Occipital lobe (tissue), 2 donors: ENCODE data around the gene ZFYVE16. TPM values are rescaled to one million over a fixed set of nuclear protein-coding genes. Genes with fewer than 3 reads are reported as not detected.
"Not testable (repeated sequence)": the region's sequence is repeated elsewhere in the genome, so short reads cannot be mapped to it uniquely, and the experiment has no call there.

ENCODE experiments used
- DNase-seq: peaks from one replicate; lab custom pipeline; 2025; lab: John Stamatoyannopoulos, UW
- total RNA-seq: library from RNA; depleted of rRNA; stranded (reverse); fragments of >200 nt; gene quantifications from one replicate; pipeline ENCODE4 v1.2.3, GENCODE V29; 2014

ZFYVE16 gene
- total RNA-seq, 1 donor from 2014 or later, result 57.1 TPM

- DNase-seq, result no peak
Measured at GRCh38 chr5:80409367-80409966, 1.6 kb downstream of the ZFYVE16 start.

- no peak for DNase-seq
Measured at GRCh38 chr5:80411589-80412219, 3.8 kb downstream of the ZFYVE16 start.

GRCh38 chr5:80414113-80414512, 6.2 kb downstream of the ZFYVE16 start:
- no peak for DNase-seq

GRCh38 chr5:80417973-80418372, 10.1 kb downstream of the ZFYVE16 start:
- DNase-seq, result no peak

DNA sequence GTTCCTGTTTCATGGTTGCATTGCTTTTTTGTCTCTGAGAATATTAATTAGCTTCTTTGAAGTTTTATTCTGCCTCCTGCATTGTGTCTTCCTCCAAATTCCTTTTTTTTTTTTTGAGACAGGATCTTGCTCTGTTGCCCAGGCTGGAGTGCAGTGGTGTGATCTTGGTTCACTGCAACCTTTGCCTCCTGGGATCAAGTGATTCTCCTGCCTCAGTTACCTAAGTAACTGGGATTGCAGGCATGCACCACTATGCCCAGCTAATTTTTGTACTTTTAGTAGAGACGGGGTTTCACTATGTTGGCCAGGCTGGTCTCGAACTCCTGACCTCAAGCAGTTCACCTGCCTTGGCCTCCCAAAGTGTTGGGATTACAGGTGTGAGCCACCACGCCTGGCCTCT, 16.5 kb downstream of the ZFYVE16 start:
- not testable (repeated sequence) for DNase-seq

DNA sequence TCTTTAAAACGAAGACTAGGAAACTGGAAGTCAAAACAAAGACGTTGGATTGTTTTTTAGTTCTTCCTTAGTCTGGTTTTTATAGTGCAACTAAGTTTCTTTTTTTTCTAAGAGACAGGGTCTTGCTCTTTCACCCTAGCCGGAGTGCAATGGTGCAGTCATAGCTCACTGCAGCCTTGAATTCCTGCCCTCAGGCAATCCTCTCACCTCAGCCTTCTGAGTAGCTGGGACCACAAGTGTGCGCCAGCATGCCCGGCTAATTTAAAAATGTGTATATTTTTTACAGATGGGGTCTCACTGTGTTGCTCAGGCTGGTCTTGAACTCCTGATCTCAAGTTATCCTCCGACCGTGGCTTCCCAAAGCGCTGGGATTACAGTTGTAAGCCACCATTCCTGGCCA, 27.6 kb downstream of the ZFYVE16 start:
- DNase-seq, result no peak

DNA sequence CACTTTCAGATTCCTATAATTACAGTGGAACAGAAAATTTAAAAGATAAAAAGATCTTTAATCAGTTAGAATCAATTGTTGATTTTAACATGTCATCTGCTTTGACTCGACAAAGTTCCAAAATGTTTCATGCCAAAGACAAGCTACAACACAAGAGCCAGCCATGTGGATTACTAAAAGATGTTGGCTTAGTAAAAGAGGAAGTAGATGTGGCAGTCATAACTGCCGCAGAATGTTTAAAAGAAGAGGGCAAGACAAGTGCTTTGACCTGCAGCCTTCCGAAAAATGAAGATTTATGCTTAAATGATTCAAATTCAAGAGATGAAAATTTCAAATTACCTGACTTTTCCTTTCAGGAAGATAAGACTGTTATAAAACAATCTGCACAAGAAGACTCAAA, 29.5 kb downstream of the ZFYVE16 start:
- no peak for DNase-seq

- DNase-seq, result no peak
Measured at GRCh38 chr5:80438739-80439138, 30.9 kb downstream of the ZFYVE16 start.

GRCh38 chr5:80439213-80439612, 31.3 kb downstream of the ZFYVE16 start:
- no peak for DNase-seq

DNA sequence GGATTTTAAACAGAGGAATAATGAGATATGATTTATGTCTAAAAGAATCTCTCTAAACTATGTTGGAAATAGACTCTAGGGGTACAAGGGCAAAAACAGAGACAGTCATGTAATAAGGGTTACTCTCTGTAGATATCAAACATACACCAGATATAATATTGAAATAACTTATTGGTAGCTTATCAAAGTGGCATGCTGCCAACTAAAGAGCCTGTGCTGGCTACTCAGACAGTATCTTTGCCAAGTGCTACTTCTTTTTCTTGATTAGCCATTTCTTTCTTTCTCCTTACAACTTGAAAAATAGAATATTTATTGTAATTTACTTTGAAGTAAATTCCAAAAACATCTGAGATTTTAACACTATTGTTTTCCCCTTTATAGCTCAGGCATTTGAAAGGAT, 34.9 kb downstream of the ZFYVE16 start:
- DNase-seq, result no peak

GRCh38 chr5:80453366-80453765, 45.5 kb downstream of the ZFYVE16 start:
- no peak for DNase-seq

DNA sequence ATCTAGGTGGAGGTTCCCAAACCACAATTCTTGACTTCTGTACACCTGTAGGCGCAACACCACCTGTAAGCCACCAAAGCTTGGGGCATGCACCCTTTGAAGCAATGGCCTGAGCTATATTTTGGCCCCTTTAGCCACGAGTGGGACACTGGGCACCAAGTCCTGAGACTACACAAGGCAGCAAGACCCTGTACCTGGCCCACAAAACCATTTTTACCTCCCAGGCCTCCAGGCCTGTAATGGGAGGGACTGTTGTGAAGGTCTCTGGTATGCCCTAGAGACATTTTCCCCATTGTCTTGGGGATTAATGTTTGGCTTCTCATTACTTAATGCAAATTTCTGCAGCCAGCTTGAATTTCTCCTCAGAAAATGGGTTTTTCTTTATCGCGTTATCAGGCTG, 55.4 kb downstream of the ZFYVE16 start:
- DNase-seq, result no peak

- no peak for DNase-seq
Measured at GRCh38 chr5:80466669-80467485, 59.0 kb downstream of the ZFYVE16 start.

DNA sequence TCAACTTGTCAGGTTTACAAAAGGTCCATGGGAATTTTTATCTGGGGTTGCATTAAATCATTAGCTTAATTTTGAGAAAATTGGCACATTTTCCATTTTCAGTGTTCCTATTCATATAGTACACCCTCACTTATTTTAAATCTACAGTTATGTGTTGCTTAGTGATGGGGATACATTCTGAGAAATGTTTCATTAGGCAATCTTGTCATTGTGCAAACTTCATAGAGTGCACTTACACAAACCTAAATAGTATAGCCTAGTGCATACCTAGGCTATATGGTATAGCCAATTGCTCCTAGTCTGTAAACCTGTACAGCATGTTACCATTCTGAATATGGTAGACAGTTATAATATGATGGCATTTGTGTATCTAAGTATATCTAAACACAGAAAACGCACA, 60.3 kb downstream of the ZFYVE16 start:
- DNase-seq, result no peak

- DNase-seq, result not testable (repeated sequence)
Measured at GRCh38 chr5:80470631-80471030, 62.8 kb downstream of the ZFYVE16 start.

- DNase-seq, result no peak
Measured at GRCh38 chr5:80474929-80475328, 67.1 kb downstream of the ZFYVE16 start.

GRCh38 chr5:80479713-80480112, 71.8 kb downstream of the ZFYVE16 start:
- DNase-seq, result no peak

DNA sequence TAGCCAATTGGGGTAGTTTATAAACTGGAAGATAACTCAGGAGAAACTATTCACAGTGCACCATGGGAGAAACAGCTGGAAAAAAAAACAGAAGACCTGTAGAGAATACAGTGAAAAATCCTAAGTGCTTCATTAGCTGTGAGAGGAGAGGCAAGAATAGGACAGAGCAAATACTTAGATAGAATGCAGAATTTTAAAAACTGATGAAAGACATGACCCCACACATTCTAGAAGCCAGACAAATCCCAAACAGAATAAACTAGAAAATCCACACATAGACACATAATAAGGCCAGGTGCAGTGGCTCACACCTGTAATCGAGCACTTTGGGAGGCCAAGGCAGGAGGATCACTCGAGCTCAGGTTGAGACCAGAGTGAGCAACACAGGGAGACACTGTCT, 72.5 kb downstream of the ZFYVE16 start:
- DNase-seq, result no peak

- no peak for DNase-seq
Measured at GRCh38 chr5:80481019-80481893, 73.4 kb downstream of the ZFYVE16 start.

DNA sequence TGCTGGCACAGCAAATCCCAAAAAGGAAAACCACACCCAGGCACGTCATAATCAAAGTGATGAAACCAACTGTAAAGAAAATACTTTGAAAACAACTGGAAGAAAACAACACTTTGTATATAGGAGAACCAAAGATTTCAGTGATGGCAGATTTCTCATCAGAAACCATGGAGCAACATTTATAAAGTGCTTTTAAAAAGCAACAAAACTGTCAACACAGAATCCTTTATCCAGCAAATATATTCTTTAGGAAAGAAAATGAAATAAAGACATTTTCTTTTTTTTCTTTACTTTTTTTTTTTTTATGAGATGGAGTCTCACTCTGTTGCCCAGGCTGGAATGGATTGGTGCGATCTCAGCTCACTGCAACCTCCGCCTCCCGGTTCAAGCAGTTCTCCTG, 74.7 kb downstream of the ZFYVE16 start:
- DNase-seq, result no peak

DNA sequence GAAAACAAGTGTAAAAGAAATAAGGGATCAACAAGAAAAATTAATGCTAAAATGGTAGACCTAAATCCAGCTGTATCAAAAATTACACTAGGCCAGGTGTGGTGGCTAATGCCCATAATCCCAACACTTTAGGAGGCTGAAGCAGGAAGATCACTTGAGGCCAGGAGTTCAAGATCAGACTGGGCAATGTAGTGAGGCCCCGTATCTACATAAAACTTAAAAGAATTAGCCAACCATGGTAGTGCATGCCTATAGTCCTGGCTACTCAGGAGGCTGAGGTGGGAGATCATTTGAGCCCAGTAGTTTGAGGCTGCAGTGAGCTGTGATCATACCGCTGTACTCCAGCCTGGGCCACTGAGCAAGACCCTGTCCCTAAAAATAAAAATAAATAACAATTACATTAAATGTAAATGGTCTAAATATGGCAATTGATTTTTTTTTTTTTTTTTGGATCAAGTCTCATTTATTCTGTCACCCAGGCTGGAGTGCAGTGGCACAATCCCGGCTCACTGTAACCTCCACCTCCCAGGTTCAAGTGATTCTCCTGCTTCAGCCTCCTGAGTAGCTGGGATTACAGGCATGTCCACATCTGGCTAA, 75.9 kb downstream of the ZFYVE16 start:
- DNase-seq, result no peak
